Neural progenitor cell (in vitro differentiated cells): ENCODE results near the gene RGS12. TPM values are rescaled to one million over a fixed set of nuclear protein-coding genes. Genes with fewer than 3 reads are reported as not detected.
A peak's percentile ranks its signal among the peaks of the same experiment; 100 is the strongest.

Experiments
- DNase-seq: peaks from one replicate; pipeline ENCODE4 v3.0.0-alpha.2; 2016; ENCODE audit warnings: low spot score
- H2AFZ ChIP-seq: fragments of 200-600 bp; sonication (generic); replicated peaks from 2 replicates; pipeline ENCODE4 v1.6.1; 2016; ENCODE audit warnings: antibody characterized with exemption
- H3F3A ChIP-seq: fragments of 200-600 bp; sonication (generic); 2 replicates; pipeline ENCODE4 v1.6.1; 2016; ENCODE audit warnings: antibody characterized with exemption, low read depth
- H3K27ac ChIP-seq: fragments of 200-600 bp; sonication (generic); 2 replicates; pipeline ENCODE4 v1.5.1; 2016; ENCODE audit warnings: mild to moderate bottlenecking
- H3K27me3 ChIP-seq: fragments of 200-600 bp; sonication (generic); 2 replicates; pipeline ENCODE4 v1.6.1; 2016; ENCODE audit warnings: mild to moderate bottlenecking, moderate library complexity
- H3K36me3 ChIP-seq: fragments of 200-600 bp; sonication (generic); 2 replicates; pipeline ENCODE4 v1.5.1; 2016
- H3K4me1 ChIP-seq: fragments of 200-600 bp; sonication (generic); 2 replicates; pipeline ENCODE4 v1.6.1; 2016; ENCODE audit warnings: mixed run types
- H3K4me2 ChIP-seq: fragments of 200-600 bp; sonication (generic); 2 replicates; pipeline ENCODE4 v1.6.1; 2016
- H3K4me3 ChIP-seq: fragments of 200-600 bp; sonication (generic); 2 replicates; pipeline ENCODE4 v1.5.1; 2016
- H3K79me2 ChIP-seq: fragments of 200-600 bp; sonication (generic); 2 replicates; pipeline ENCODE4 v1.6.1; 2016; ENCODE audit warnings: low read depth
- H3K9ac ChIP-seq: fragments of 200-600 bp; sonication (generic); 2 replicates; pipeline ENCODE4 v1.6.1; 2016
- H3K9me3 ChIP-seq: fragments of 200-600 bp; sonication (generic); 2 replicates; pipeline ENCODE4 v1.5.1; 2016; ENCODE audit warnings: low read depth
- H4K20me1 ChIP-seq: fragments of 200-600 bp; sonication (generic); 2 replicates; pipeline ENCODE4 v1.6.1; 2016; ENCODE audit warnings: low read depth
- H3K27ac Mint-ChIP-seq: 3 replicates; pipeline ENCODE4 v1.8.0; 2021; ENCODE audit warnings: mixed read lengths
- H3K27me3 Mint-ChIP-seq: 2 replicates; pipeline ENCODE4 v1.8.0; 2022; ENCODE audit warnings: low read depth, mild to moderate bottlenecking, inconsistent platforms, moderate library complexity, mixed read lengths; ENCODE audit not compliant: insufficient read depth
- H3K36me3 Mint-ChIP-seq: 3 replicates; pipeline ENCODE4 v1.8.0; 2021; ENCODE audit warnings: mixed read lengths
- H3K4me1 Mint-ChIP-seq: 3 replicates; pipeline ENCODE4 v1.8.0; 2021; ENCODE audit warnings: mixed read lengths
- H3K4me3 Mint-ChIP-seq: 3 replicates; pipeline ENCODE4 v1.8.0; 2021; ENCODE audit warnings: mild to moderate bottlenecking, moderate library complexity, mixed read lengths
- H3K9me3 Mint-ChIP-seq: 3 replicates; pipeline ENCODE4 v1.8.0; 2020; ENCODE audit warnings: mixed read lengths
- EZH2 ChIP-seq: fragments of 200-600 bp; sonication (generic); IDR thresholded peaks from 2 replicates; pipeline ENCODE4 v1.6.1; 2017; ENCODE audit warnings: antibody characterized with exemption, mild to moderate bottlenecking, moderate library complexity
- EZH2phosphoT487 ChIP-seq: fragments of 200-600 bp; sonication (generic); IDR thresholded peaks from 2 replicates; pipeline ENCODE4 v1.6.1; 2017; ENCODE audit warnings: antibody characterized with exemption
- total RNA-seq: library from RNA; depleted of rRNA; stranded (reverse); fragments of >200 nt; gene quantifications from 2 replicates; pipeline ENCODE4 v1.2.3, GENCODE V29; 2015; ENCODE audit warnings: low replicate concordance
- TF ChIP-seq, protein P1 (sequence below): fragments of 200-600 bp; sonication (generic); IDR thresholded peaks from 2 replicates; pipeline ENCODE4 v1.5.1; 2017; ENCODE audit warnings: antibody characterized with exemption, mild to moderate bottlenecking

Gene RGS12
- total RNA-seq, 1 donor from 2014 or later, result 36.6 TPM

DNA sequence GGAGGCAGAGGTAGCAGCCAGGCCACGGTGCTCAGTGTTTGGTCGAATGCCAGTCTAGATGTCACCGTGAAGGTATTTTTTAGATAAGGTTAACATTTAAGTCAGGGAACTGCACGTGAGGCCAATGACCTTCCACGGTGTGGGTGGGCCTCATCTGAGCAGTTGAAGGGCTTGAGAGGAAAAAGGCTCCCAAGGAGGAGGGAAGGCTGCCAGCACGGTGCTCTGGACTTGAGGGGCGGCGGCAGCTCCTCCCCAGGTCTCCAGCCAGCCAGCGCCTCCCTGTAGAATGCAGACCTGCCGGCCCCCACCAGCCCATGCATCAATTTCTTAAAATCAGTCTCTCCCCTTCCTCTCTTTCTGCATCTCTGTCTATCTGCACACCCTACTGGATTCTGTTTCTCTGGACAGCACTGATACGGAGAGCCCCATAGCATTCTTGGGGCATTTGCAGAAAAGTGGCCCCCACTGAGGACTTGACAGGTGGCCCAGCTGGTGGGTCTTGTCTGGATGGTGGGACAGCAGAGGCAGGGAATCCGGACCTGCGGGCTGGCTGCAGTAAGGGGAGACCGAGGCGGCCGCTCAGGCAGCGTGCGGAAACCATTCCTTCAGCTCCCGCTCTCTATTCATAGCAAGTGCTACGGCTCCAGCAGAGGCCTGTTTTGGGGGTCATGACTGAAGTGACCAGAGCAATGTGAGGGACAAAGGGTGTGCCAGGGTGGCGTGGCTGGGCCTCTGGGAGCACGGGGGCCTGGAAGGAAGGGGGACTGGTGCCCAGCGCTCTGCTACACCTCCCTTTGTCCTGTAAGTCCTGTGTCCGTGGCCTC, 7.9 kb upstream of the RGS12 start:
- Histone ChIP-seq H3K79me2 (no peaks in the 10 kb centered on the region), H4K20me1 (no peaks in the 10 kb centered on the region), H3K27me3 (no peaks in the 10 kb centered on the region), H3K4me2 (no peak overlapping the region), H3K36me3 (no peaks in the 10 kb centered on the region), H3F3A (no peaks in the 10 kb centered on the region), H3K27ac (no peak overlapping the region), H3K4me1 (no peaks in the 10 kb centered on the region), H3K9me3 (no peaks in the 10 kb centered on the region), H3K4me3 (no peak overlapping the region), H3K9ac (no peak overlapping the region), H2AFZ (no peak overlapping the region)
- Mint-ChIP-seq H3K27ac (no peak overlapping the region), H3K4me1 (peaks cover 3% of the 10 kb centered on the region), H3K9me3 (peaks cover 13% of the 10 kb centered on the region), H3K36me3 (peaks cover under 1% of the 10 kb centered on the region), H3K27me3 (peaks cover 4% of the 10 kb centered on the region), H3K4me3 (no peak overlapping the region)
- TF ChIP-seq, protein P1, sequence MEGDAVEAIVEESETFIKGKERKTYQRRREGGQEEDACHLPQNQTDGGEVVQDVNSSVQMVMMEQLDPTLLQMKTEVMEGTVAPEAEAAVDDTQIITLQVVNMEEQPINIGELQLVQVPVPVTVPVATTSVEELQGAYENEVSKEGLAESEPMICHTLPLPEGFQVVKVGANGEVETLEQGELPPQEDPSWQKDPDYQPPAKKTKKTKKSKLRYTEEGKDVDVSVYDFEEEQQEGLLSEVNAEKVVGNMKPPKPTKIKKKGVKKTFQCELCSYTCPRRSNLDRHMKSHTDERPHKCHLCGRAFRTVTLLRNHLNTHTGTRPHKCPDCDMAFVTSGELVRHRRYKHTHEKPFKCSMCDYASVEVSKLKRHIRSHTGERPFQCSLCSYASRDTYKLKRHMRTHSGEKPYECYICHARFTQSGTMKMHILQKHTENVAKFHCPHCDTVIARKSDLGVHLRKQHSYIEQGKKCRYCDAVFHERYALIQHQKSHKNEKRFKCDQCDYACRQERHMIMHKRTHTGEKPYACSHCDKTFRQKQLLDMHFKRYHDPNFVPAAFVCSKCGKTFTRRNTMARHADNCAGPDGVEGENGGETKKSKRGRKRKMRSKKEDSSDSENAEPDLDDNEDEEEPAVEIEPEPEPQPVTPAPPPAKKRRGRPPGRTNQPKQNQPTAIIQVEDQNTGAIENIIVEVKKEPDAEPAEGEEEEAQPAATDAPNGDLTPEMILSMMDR, result no peak
- no peak for TF ChIP-seq EZH2
- no peak for TF ChIP-seq EZH2phosphoT487
- no peak for DNase-seq

DNA sequence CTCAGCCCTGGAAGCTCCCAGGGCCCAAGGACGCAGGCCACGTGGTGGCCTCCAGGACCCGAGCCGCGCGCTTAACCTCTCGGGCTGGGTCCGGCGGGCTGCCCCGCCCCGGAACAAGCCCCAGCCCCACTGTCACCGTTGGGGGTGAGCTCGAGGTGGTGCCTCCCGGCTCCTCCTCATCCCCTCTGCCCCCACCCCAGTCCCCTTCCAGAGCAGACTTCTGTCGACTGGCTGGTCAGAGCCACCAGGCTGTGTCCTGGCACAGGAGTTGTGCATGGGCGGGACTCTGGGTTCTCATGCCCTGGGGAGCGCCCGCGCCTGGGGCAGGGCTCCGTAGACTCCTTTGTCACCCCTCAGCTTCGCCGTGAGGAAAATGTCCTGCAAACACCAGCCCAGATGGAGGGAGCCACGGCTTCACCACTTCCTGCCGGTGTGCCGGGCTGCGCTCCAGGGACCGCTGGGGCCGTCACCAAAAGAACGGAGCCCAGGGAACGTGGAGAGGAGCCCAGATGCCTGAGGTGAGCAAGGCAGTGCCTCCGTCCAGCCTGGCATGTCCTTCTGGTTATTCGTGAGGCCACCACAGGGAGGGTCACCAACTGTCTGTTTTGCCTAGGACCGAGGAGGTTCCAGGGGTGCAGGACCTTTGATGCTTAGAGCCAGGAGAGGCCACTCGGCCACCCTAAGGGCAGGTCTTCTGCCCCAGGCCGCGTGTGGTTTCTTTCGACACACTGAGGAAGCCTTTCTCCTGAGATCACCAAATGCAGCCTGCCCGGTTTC, 7.1 kb upstream of the RGS12 start:
- H4K20me1 ChIP-seq, result no peaks in the 10 kb centered on the region
- H3K27me3 ChIP-seq, result no peaks in the 10 kb centered on the region
- H3K36me3 ChIP-seq, result no peaks in the 10 kb centered on the region
- H3K27ac ChIP-seq, result no peak overlapping the region
- no peak overlapping the region for H3K4me2 ChIP-seq
- H3K9ac ChIP-seq, result no peak overlapping the region
- Mint-ChIP-seq H3K27me3 (peaks cover 4% of the 10 kb centered on the region), H3K36me3 (peaks cover 6% of the 10 kb centered on the region), H3K9me3 (peaks cover 17% of the 10 kb centered on the region), H3K4me3 (no peak overlapping the region), H3K27ac (no peak overlapping the region), H3K4me1 (peaks cover 3% of the 10 kb centered on the region)
- TF ChIP-seq EZH2phosphoT487 (no peak), EZH2 (no peak)
- TF ChIP-seq, protein P1, result no peak
- no peak overlapping the region for H3K4me3 ChIP-seq
- no peaks in the 10 kb centered on the region for H3K79me2 ChIP-seq
- H3K4me1 ChIP-seq, result no peaks in the 10 kb centered on the region
- no peak overlapping the region for H2AFZ ChIP-seq
- no peak for DNase-seq
- no peaks in the 10 kb centered on the region for H3K9me3 ChIP-seq
- peaks cover 4% of the 10 kb centered on the region for H3F3A ChIP-seq

DNA sequence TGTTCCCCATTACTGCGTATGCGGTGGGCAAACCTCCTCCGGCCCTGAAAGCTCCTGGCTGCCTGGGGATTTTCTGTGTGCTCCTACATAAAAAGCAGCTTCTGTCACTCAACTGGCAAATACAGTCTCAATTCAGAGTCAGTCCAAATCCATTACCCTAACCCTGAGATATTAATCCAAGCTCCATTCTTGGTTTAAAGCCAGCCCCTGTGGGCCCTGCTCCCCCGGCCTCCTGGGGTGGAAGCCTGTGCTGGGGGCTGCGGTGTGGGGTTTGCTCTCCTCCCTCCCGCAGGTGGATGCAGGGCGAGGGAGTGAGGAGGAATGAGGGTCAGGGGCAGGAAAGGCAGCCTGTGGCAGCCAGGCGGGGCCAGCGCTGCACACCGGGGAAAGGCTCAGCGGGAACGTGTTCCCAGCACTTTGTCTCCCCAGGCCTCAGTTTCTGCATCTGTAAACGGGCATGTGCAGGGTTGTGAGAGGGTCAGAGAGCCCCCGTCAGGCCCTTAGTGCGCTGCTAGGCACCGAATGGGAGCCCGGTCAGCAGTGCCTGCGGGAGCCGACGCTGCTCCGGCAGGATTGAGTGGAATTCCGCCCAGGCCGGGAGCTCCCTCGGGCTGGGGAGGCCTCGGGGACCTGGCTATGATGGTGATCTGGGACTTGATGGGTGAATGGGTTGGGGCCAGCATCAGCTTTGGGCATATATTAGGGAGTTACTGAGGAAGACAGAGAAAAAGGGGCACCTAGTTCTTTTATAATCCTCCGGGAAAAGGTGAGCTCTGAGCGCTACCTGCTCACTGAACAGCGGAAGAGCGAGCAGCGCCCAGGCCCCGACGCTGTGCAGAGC, 6.3 kb upstream of the RGS12 start:
- peaks cover 6% of the 10 kb centered on the region for H3K4me1 Mint-ChIP-seq
- no peak for DNase-seq
- Histone ChIP-seq H3K36me3 (no peaks in the 10 kb centered on the region), H4K20me1 (no peaks in the 10 kb centered on the region), H3K4me1 (peaks cover 7% of the 10 kb centered on the region), H2AFZ (no peak overlapping the region), H3K27ac (no peak overlapping the region), H3K9me3 (no peaks in the 10 kb centered on the region), H3K4me3 (no peak overlapping the region), H3K27me3 (no peaks in the 10 kb centered on the region), H3K9ac (no peak overlapping the region), H3F3A (peaks cover 12% of the 10 kb centered on the region), H3K4me2 (no peak overlapping the region), H3K79me2 (no peaks in the 10 kb centered on the region)
- peaks cover 6% of the 10 kb centered on the region for H3K27me3 Mint-ChIP-seq
- TF ChIP-seq EZH2 (no peak), EZH2phosphoT487 (no peak)
- TF ChIP-seq, protein P1, result no peak
- H3K9me3 Mint-ChIP-seq, result peaks cover 15% of the 10 kb centered on the region
- H3K4me3 Mint-ChIP-seq, result no peak overlapping the region
- peaks cover 6% of the 10 kb centered on the region for H3K36me3 Mint-ChIP-seq
- peak overlapping the region; percentile 72 for H3K27ac Mint-ChIP-seq
